GM12891 (cell line): ENCODE measurements around the gene ZNRF1.

Experiments
- PAX5 ChIP-seq: IDR thresholded peaks from 2 replicates; pipeline ENCODE4 v1.6.1; 2011; ENCODE audit warnings: low read length, moderate library complexity, mild to moderate bottlenecking; ENCODE audit not compliant: insufficient read depth, severe bottlenecking
- POLR2A ChIP-seq: IDR thresholded peaks from 2 replicates; pipeline ENCODE4 v1.6.1; 2011; ENCODE audit warnings: low read depth, low read length, control low read depth
- POLR2AphosphoS5 ChIP-seq: IDR thresholded peaks from 2 replicates; pipeline ENCODE4 v1.6.1; 2011; ENCODE audit warnings: low read depth, low read length, control low read depth
- TAF1 ChIP-seq: IDR thresholded peaks from 2 replicates; pipeline ENCODE4 v1.6.1; 2011; ENCODE audit warnings: low read depth, low read length, control low read depth

DNA sequence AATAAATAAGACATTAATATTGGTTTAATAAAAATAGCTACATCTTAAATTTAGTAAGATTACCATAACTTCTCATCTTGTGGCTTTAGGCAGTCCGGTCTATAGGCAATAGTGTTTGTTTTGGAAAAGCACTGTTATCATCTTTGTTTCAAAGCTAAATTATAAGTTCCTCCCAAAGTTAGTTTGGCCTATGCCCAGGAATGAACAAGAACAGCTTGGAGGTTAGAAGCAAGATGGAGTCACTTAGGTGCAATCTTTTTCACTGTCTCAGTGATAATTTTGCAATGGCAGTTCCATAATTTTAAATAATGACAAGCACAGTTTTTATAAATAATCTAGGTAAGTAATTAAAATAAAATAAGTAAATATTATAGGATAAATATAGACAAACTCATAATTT lies 123.8 kb downstream of the ZNRF1 start:
- TF ChIP-seq TAF1 (no peak), POLR2A (no peak), POLR2AphosphoS5 (no peak), PAX5 (no peak)
